ENCODE data around the gene SOAT2. TPM values are rescaled to one million over a fixed set of nuclear protein-coding genes. Genes with fewer than 3 reads are reported as not detected.
"Not testable (repeated sequence)": the region's sequence is repeated elsewhere in the genome, so short reads cannot be mapped to it uniquely, and the experiment has no call there.

The SOAT2 gene
- total and polyA plus RNA-seq, 2 experiments from 2014 or later: 0.43 TPM; not detected in 1

GRCh38 chr12:53094394-53094787 is 8.9 kb upstream of the SOAT2 start:
- Histone ChIP-seq H3K79me2 (ENCODE audit: insufficient read depth) (peaks cover 4% of the 10 kb centered on the region; the same call in 1 of the 2 replicates), H3K9me3 (ENCODE audit: low read depth) (no peaks in the 10 kb centered on the region), H3K4me1 (ENCODE audit: insufficient read depth) (peaks cover 13% of the 10 kb centered on the region), H3K9ac (no peak overlapping the region), H3K27ac (no peak overlapping the region), H3K4me2 (ENCODE audit: unreplicated experiment) (no peak overlapping the region), H3K9me2 (ENCODE audit: insufficient read depth) (no peaks in the 10 kb centered on the region), H3K27me3 (replicated peaks; ENCODE audit: insufficient read depth) (no peaks in the 10 kb centered on the region), H3K36me3 (ENCODE audit: low read depth) (no peaks in the 10 kb centered on the region), H3F3A (ENCODE audit: insufficient read depth) (peaks cover 46% of the 10 kb centered on the region), H4K20me1 (ENCODE audit: insufficient read depth) (no peaks in the 10 kb centered on the region), H2AFZ (no peak overlapping the region), H3K4me3 (no peak overlapping the region)
- no peak for DNase-seq
- no peak for TF ChIP-seq EZH2 (IDR thresholded peaks at IDR 0.05; ENCODE audit: insufficient read depth, poor library complexity, severe bottlenecking)
- TF ChIP-seq EZH2phosphoT487 (IDR thresholded peaks at IDR 0.05; ENCODE audit: insufficient read depth, low read depth): no peak
- WGBS, 2 experiments (ENCODE audit: low coverage in 1 of 2, low lambda C conversion rate in 2 of 2, missing lambda C conversion rate in 2 of 2): 76 to 79% methylated on average over 6 of the region's 6 CpGs
- in situ Hi-C loops (cut with MboI): no loop called here

- H3F3A ChIP-seq (ENCODE audit: insufficient read depth): peaks cover 46% of the 10 kb centered on the region
- H3K9ac ChIP-seq; H3K4me3 ChIP-seq; H3K4me2 ChIP-seq (ENCODE audit: unreplicated experiment); H3K9me2 ChIP-seq (ENCODE audit: insufficient read depth); H4K20me1 ChIP-seq (ENCODE audit: insufficient read depth); H3K79me2 ChIP-seq (ENCODE audit: insufficient read depth); H2AFZ ChIP-seq; H3K27me3 ChIP-seq (replicated peaks; ENCODE audit: insufficient read depth); H3K9me3 ChIP-seq (ENCODE audit: low read depth); H3K36me3 ChIP-seq (ENCODE audit: low read depth); in situ Hi-C loops (cut with MboI): not testable (repeated sequence)
- peak; percentile 29 for DNase-seq
- peak overlapping the region; percentile 97 for H3K27ac ChIP-seq
- peaks cover 16% of the 10 kb centered on the region for H3K4me1 ChIP-seq (ENCODE audit: insufficient read depth)
- 84 to 86% methylated on average over 5 of the region's 5 CpGs for WGBS, 2 experiments (ENCODE audit: low coverage in 1 of 2, low lambda C conversion rate in 2 of 2, missing lambda C conversion rate in 2 of 2)
Measured at GRCh38 chr12:53094796-53095595, 8.3 kb upstream of the SOAT2 start.

GRCh38 chr12:53095596-53095895 is 7.7 kb upstream of the SOAT2 start:
- WGBS, 2 experiments (ENCODE audit: low coverage in 1 of 2, low lambda C conversion rate in 2 of 2, missing lambda C conversion rate in 2 of 2): 97 to 100% methylated on average over 3 of the region's 3 CpGs
- H3K9me3 ChIP-seq (ENCODE audit: low read depth); H3K36me3 ChIP-seq (ENCODE audit: low read depth); H3K4me3 ChIP-seq; DNase-seq; H3K27me3 ChIP-seq (replicated peaks; ENCODE audit: insufficient read depth); H2AFZ ChIP-seq; H3K9me2 ChIP-seq (ENCODE audit: insufficient read depth); H4K20me1 ChIP-seq (ENCODE audit: insufficient read depth); in situ Hi-C loops (cut with MboI): not testable (repeated sequence)
- Histone ChIP-seq H3K9ac (peak overlapping the region; percentile 93), H3K4me2 (ENCODE audit: unreplicated experiment) (peak overlapping the region; percentile 91), H3K4me1 (ENCODE audit: insufficient read depth) (peaks cover 21% of the 10 kb centered on the region), H3K27ac (peak overlapping the region; percentile 97), H3K79me2 (ENCODE audit: insufficient read depth) (peaks cover 11% of the 10 kb centered on the region; the same call in 1 of the 2 replicates), H3F3A (ENCODE audit: insufficient read depth) (peaks cover 42% of the 10 kb centered on the region)

GRCh38 chr12:53096089-53096741 is 7.1 kb upstream of the SOAT2 start:
- Histone ChIP-seq H3K27me3 (replicated peaks; ENCODE audit: insufficient read depth) (no peaks in the 10 kb centered on the region), H3K9ac (peak overlapping the region; percentile 93), H4K20me1 (ENCODE audit: insufficient read depth) (no peaks in the 10 kb centered on the region), H3K27ac (peak overlapping the region; percentile 97), H3K9me2 (ENCODE audit: insufficient read depth) (no peaks in the 10 kb centered on the region), H2AFZ (0 out of 2 replicates have a peak overlapping the region, but pooled peaks have one; percentile 37), H3K36me3 (ENCODE audit: low read depth) (no peaks in the 10 kb centered on the region), H3K4me3 (peak overlapping the region; percentile 85), H3F3A (ENCODE audit: insufficient read depth) (peaks cover 36% of the 10 kb centered on the region), H3K4me1 (ENCODE audit: insufficient read depth) (peaks cover 22% of the 10 kb centered on the region), H3K79me2 (ENCODE audit: insufficient read depth) (peaks cover 11% of the 10 kb centered on the region; the same call in 1 of the 2 replicates), H3K9me3 (ENCODE audit: low read depth) (no peaks in the 10 kb centered on the region), H3K4me2 (ENCODE audit: unreplicated experiment) (peak overlapping the region; percentile 91)
- TF ChIP-seq EZH2 (IDR thresholded peaks at IDR 0.05; ENCODE audit: insufficient read depth, poor library complexity, severe bottlenecking) (no peak), EZH2phosphoT487 (IDR thresholded peaks at IDR 0.05; ENCODE audit: insufficient read depth, low read depth) (no peak)
- WGBS, 2 experiments (ENCODE audit: low coverage in 1 of 2, low lambda C conversion rate in 2 of 2, missing lambda C conversion rate in 2 of 2): 0 to 2% methylated on average over 5 to 11 of the region's 11 CpGs
- peak; percentile 95 for DNase-seq
- in situ Hi-C loops (cut with MboI): no loop called here

All from GM23248 (cell line).